Mesenchymal stem cell (in vitro differentiated cells and primary cell): ENCODE results near the gene FBXL2.
A peak's percentile ranks its signal among the peaks of the same experiment; 100 is the strongest.

Source experiments
- DNase-seq: peaks from one replicate; pipeline ENCODE4 v3.0.0-alpha.2; 2013
- H2AFZ ChIP-seq: one replicate; pipeline ENCODE4 v1.6.1; 2013; ENCODE audit warnings: low read depth, mild to moderate bottlenecking, control low read depth, inconsistent platforms, low read length, moderate library complexity
- H2AK5ac ChIP-seq: 2 replicates; pipeline ENCODE4 v1.6.1; 2013; ENCODE audit warnings: low read length, moderate library complexity, mild to moderate bottlenecking, inconsistent platforms; ENCODE audit not compliant: severe bottlenecking
- H2BK120ac ChIP-seq: one replicate; pipeline ENCODE4 v1.6.1; 2013; ENCODE audit warnings: low read depth, mild to moderate bottlenecking, inconsistent platforms, low read length, moderate library complexity
- H2BK12ac ChIP-seq, 2 experiments: one replicate each; pipeline ENCODE4 v1.6.1; 2013; ENCODE audit warnings: inconsistent platforms in 2 of 2, low read length in 2 of 2, mild to moderate bottlenecking in 2 of 2, moderate library complexity in 2 of 2, control low read depth in 1 of 2
- H2BK15ac ChIP-seq: one replicate; pipeline ENCODE4 v1.6.1; 2013; ENCODE audit warnings: mild to moderate bottlenecking, low read depth, inconsistent platforms; ENCODE audit not compliant: poor library complexity, severe bottlenecking
- H2BK5ac ChIP-seq: 2 replicates; pipeline ENCODE4 v1.6.1; 2013; ENCODE audit warnings: low read depth, mild to moderate bottlenecking, low read length, control low read depth, inconsistent platforms; ENCODE audit not compliant: poor library complexity, severe bottlenecking
- H3K14ac ChIP-seq, 2 experiments: one replicate each; pipeline ENCODE4 v1.6.1; 2013; ENCODE audit warnings: inconsistent platforms in 2 of 2, low read length in 2 of 2, control low read depth in 1 of 2, mild to moderate bottlenecking in 1 of 2, moderate library complexity in 1 of 2
- H3K18ac ChIP-seq, 2 experiments: one replicate each; pipeline ENCODE4 v1.6.1; 2013; ENCODE audit warnings: inconsistent platforms in 2 of 2, low read length in 2 of 2, control low read depth in 1 of 2, low read depth in 1 of 2, mild to moderate bottlenecking in 1 of 2
- H3K23ac ChIP-seq, 2 experiments: one replicate each; pipeline ENCODE4 v1.6.1; 2013; ENCODE audit warnings: inconsistent platforms in 2 of 2, low read length in 2 of 2, mild to moderate bottlenecking in 2 of 2, moderate library complexity in 2 of 2, control low read depth in 1 of 2
- H3K27ac ChIP-seq: 2 replicates; pipeline ENCODE4 v1.5.1; 2013; ENCODE audit warnings: mild to moderate bottlenecking, moderate library complexity, low read length, control low read depth, inconsistent platforms; ENCODE audit not compliant: poor library complexity, severe bottlenecking
- H3K27me3 ChIP-seq, 2 experiments: 2 replicates each; pipeline versions ENCODE4 v1.6.1 to v1.7.0; 2013; ENCODE audit warnings: low read length in 2 of 2, mild to moderate bottlenecking in 2 of 2, moderate library complexity in 2 of 2, control low read depth in 1 of 2, inconsistent platforms in 1 of 2; ENCODE audit not compliant: control insufficient read depth in 1 of 2, insufficient read depth in 1 of 2
- H3K36me3 ChIP-seq, 2 experiments: 2 replicates each; pipeline versions ENCODE4 v1.6.1 to v1.7.0; 2013; ENCODE audit warnings: low read length in 2 of 2, control low read depth in 1 of 2, inconsistent platforms in 1 of 2, low read depth in 1 of 2, mild to moderate bottlenecking in 1 of 2; ENCODE audit not compliant: insufficient read depth in 2 of 2, control insufficient read depth in 1 of 2
- H3K4ac ChIP-seq, 2 experiments: one replicate each; pipeline ENCODE4 v1.6.1; 2013; ENCODE audit warnings: inconsistent platforms in 2 of 2, low read length in 2 of 2, mild to moderate bottlenecking in 2 of 2, moderate library complexity in 2 of 2, control low read depth in 1 of 2, low read depth in 1 of 2
- H3K4me1 ChIP-seq: 2 replicates; pipeline ENCODE4 v1.6.1; 2013; ENCODE audit warnings: low read depth, low read length, control low read depth; ENCODE audit not compliant: control insufficient read depth, insufficient read depth
- H3K4me2 ChIP-seq: 2 replicates; pipeline ENCODE4 v1.6.1; 2013; ENCODE audit warnings: low read length, mild to moderate bottlenecking, inconsistent platforms; ENCODE audit not compliant: poor library complexity, severe bottlenecking
- H3K4me3 ChIP-seq, 2 experiments: 2 replicates each; pipeline versions ENCODE4 v1.5.1 to v1.7.0; 2013; ENCODE audit warnings: low read length in 2 of 2, mild to moderate bottlenecking in 2 of 2, control low read depth in 1 of 2, low read depth in 1 of 2; ENCODE audit not compliant: insufficient read depth in 1 of 2
- H3K79me1 ChIP-seq: replicated peaks from 2 replicates; pipeline ENCODE4 v1.6.1; 2013; ENCODE audit warnings: mild to moderate bottlenecking, control low read depth, low read length, inconsistent platforms; ENCODE audit not compliant: poor library complexity, severe bottlenecking
- H3K9ac ChIP-seq: 2 replicates; pipeline ENCODE4 v1.7.0; 2013; ENCODE audit warnings: mild to moderate bottlenecking, low read length, moderate library complexity
- H3K9me3 ChIP-seq: 2 replicates; pipeline ENCODE4 v1.7.0; 2013; ENCODE audit warnings: mild to moderate bottlenecking, low read length; ENCODE audit not compliant: control insufficient read depth
- H4K8ac ChIP-seq: one replicate; pipeline ENCODE4 v1.6.1; 2013; ENCODE audit warnings: inconsistent platforms, mild to moderate bottlenecking, low read length, moderate library complexity
- H4K91ac ChIP-seq: one replicate; pipeline ENCODE4 v1.6.1; 2013; ENCODE audit warnings: mild to moderate bottlenecking, low read length, inconsistent platforms
- WGBS: methylation state at CpG from one replicate; pipeline ENCODE4 v1.1.7; 2013; ENCODE audit warnings: mixed read lengths; 5-methylcytosine and 5-hydroxymethylcytosine counted together

The FBXL2 gene

DNA sequence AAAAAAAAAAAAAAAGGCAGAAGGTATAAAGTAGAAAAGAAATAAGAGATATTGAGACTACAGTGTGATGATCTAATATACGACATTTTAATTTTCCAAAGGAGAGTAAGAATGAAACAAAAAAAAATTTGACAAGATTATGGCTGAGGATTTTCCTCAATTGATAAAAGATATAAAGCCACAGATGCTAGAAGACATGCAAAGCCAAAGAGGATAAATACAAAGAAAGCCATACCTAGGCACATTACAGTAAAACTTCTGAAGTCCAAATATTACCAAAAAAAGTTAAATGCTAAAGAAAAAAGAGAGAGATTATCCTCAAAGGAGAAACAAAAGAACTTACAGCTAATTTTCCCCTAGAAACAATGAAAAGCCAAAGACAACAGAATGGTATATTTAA is 38.3 kb upstream of the FBXL2 start:
- no peak overlapping the region for H2AFZ ChIP-seq
- no peaks in the 10 kb centered on the region for H3K36me3 ChIP-seq
- H3K79me1 ChIP-seq = no peaks in the 10 kb centered on the region
- no peak overlapping the region for H3K18ac ChIP-seq
- 100% methylated on average over 1 of the region's 1 CpG for WGBS
- H2BK5ac ChIP-seq = no peak overlapping the region
- no peak overlapping the region for H4K8ac ChIP-seq
- no peak overlapping the region for H2BK12ac ChIP-seq
- H3K4ac ChIP-seq = no peak overlapping the region
- no peak overlapping the region for H3K27ac ChIP-seq
- no peak for DNase-seq
- peaks cover 0 to 3% of the 10 kb centered on the region in 2 experiments for H3K27me3 ChIP-seq
- H3K4me2 ChIP-seq = no peak overlapping the region
- H4K91ac ChIP-seq = no peak overlapping the region
- H2BK15ac ChIP-seq = no peak overlapping the region
- H3K4me1 ChIP-seq = no peaks in the 10 kb centered on the region
- H3K9ac ChIP-seq = no peak overlapping the region
- H2BK120ac ChIP-seq = no peak overlapping the region
- no peak overlapping the region for H3K23ac ChIP-seq
- peaks cover 11% of the 10 kb centered on the region for H3K9me3 ChIP-seq
- H2AK5ac ChIP-seq = no peak overlapping the region
- H3K4me3 ChIP-seq = no peak overlapping the region
- no peak overlapping the region for H3K14ac ChIP-seq

GRCh38 chr3:33240261-33240660 is 37.0 kb upstream of the FBXL2 start:
- Histone ChIP-seq H3K27ac (no peak overlapping the region), H2BK120ac (no peak overlapping the region), H4K8ac (no peak overlapping the region), H3K79me1 (no peaks in the 10 kb centered on the region), H2AFZ (no peak overlapping the region), H2BK5ac (no peak overlapping the region), H2AK5ac (no peak overlapping the region), H3K4me1 (no peaks in the 10 kb centered on the region), H3K18ac (no peak overlapping the region), H3K9me3 (peaks cover 11% of the 10 kb centered on the region), H4K91ac (no peak overlapping the region), H2BK12ac (no peak overlapping the region), H3K4me3 (no peak overlapping the region), H3K4ac (no peak overlapping the region), H3K14ac (no peak overlapping the region), H3K36me3 (no peaks in the 10 kb centered on the region), H3K23ac (no peak overlapping the region), H3K27me3 (peaks cover 0 to 4% of the 10 kb centered on the region in 2 experiments), H3K9ac (no peak overlapping the region), H3K4me2 (no peak overlapping the region), H2BK15ac (no peak overlapping the region)
- no CpG with 5 or more reads among the region's 1 CpG for WGBS
- no peak for DNase-seq

- H3K14ac ChIP-seq = no peak overlapping the region
- no peak overlapping the region for H2AFZ ChIP-seq
- H3K9ac ChIP-seq = no peak overlapping the region
- no peaks in the 10 kb centered on the region for H3K4me1 ChIP-seq
- DNase-seq = no peak
- H3K4me2 ChIP-seq = no peak overlapping the region
- H4K8ac ChIP-seq = no peak overlapping the region
- no peak overlapping the region for H2BK12ac ChIP-seq
- H2BK15ac ChIP-seq = no peak overlapping the region
- H3K79me1 ChIP-seq = no peaks in the 10 kb centered on the region
- no peaks in the 10 kb centered on the region for H3K9me3 ChIP-seq
- H4K91ac ChIP-seq = no peak overlapping the region
- no peak overlapping the region for H2AK5ac ChIP-seq
- no peak overlapping the region for H3K4me3 ChIP-seq
- H3K4ac ChIP-seq = no peak overlapping the region
- no peak overlapping the region for H3K18ac ChIP-seq
- no peak overlapping the region for H2BK5ac ChIP-seq
- H3K36me3 ChIP-seq = no peaks in the 10 kb centered on the region
- no peak overlapping the region for H2BK120ac ChIP-seq
- H3K27me3 ChIP-seq = peaks cover 0 to 6% of the 10 kb centered on the region in 2 experiments
- H3K23ac ChIP-seq = no peak overlapping the region
- H3K27ac ChIP-seq = no peak overlapping the region
These were observed 30.5 kb upstream of the FBXL2 start for GRCh38 chr3:33246786-33247185.

DNA sequence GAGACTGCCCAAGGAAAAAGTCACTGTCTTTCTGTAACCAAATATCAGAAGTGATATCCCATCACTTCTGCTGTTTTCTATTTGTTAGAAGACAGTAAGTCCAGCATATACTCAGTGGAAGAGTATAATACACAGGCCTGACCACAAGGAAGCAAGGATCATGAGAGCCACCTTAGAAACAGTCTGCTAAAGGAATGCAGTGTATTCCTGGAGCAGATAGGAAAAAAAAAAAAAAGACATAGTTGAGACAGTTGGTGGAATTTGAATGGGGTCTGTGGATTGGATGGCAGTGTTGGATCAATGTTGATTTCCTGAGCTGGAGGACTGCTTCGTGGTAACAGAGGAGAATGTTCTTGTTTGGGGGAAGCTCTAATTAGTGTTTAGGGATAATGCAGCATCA is 26.5 kb upstream of the FBXL2 start:
- H3K36me3 ChIP-seq = no peaks in the 10 kb centered on the region
- no peak overlapping the region for H4K8ac ChIP-seq
- no peaks in the 10 kb centered on the region for H3K9me3 ChIP-seq
- no peak overlapping the region for H2BK5ac ChIP-seq
- H3K4me1 ChIP-seq = no peaks in the 10 kb centered on the region
- H2AK5ac ChIP-seq = no peak overlapping the region
- H3K9ac ChIP-seq = no peak overlapping the region
- H4K91ac ChIP-seq = no peak overlapping the region
- no peak overlapping the region for H3K4ac ChIP-seq
- no peaks in the 10 kb centered on the region for H3K79me1 ChIP-seq
- no peak overlapping the region for H2BK120ac ChIP-seq
- H2BK12ac ChIP-seq = no peak overlapping the region
- WGBS = 33% methylated on average over 1 of the region's 1 CpG
- no peak overlapping the region for H3K14ac ChIP-seq
- no peak overlapping the region for H3K4me3 ChIP-seq
- H3K27ac ChIP-seq = no peak overlapping the region
- no peak overlapping the region for H3K4me2 ChIP-seq
- no peak overlapping the region for H2AFZ ChIP-seq
- no peak overlapping the region for H3K18ac ChIP-seq
- peak; percentile 6 for DNase-seq
- H3K23ac ChIP-seq = no peak overlapping the region
- peaks cover 0 to under 1% of the 10 kb centered on the region in 2 experiments for H3K27me3 ChIP-seq
- H2BK15ac ChIP-seq = no peak overlapping the region
